Panc1 (cell line): ENCODE results near the gene FAM184B. TPM values are rescaled to one million over a fixed set of nuclear protein-coding genes. Genes with fewer than 3 reads are reported as not detected.

Experiments
- ATAC-seq: fragments of 200-7000 bp; cut with Tn5 transposase; 2 replicates; pipeline ENCODE4 v1.9.1; 2020; ENCODE audit warnings: mild to moderate bottlenecking, moderate library complexity
- BruUV-seq: library from RNA; stranded (reverse); fragments of 400-500 nt; replicated peaks from 2 replicates; lab custom pipeline; 2021; lab: Mats Ljungman, UMichigan
- CTCF ChIA-PET: fragments of 300-600 bp; sonication (Branson Sonifier 250); formaldehyde crosslinking; loops from one replicate; lab custom pipeline; 2022; ENCODE audit warnings: antibody characterized with exemption; lab: Charles Lee
- POLR2A ChIA-PET: fragments of 300-600 bp; sonication (Branson Sonifier 250); formaldehyde crosslinking; loops from one replicate; lab custom pipeline; 2022; ENCODE audit warnings: antibody characterized with exemption; lab: Charles Lee
- DNase-seq: peaks from one replicate; pipeline ENCODE4 v3.0.0-alpha.2; 2010; ENCODE audit warnings: low read depth, low spot score
- H3K27ac ChIP-seq: 2 replicates; pipeline ENCODE4 v1.5.1; 2011; ENCODE audit warnings: mild to moderate bottlenecking, low read length, inconsistent platforms
- H3K27me3 ChIP-seq: fragments of 200-500 bp; sonication (Bioruptor generic); 2 replicates; pipeline ENCODE4 v1.6.0; 2014; ENCODE audit warnings: low read length, inconsistent platforms; ENCODE audit not compliant: control insufficient read depth, insufficient read depth
- H3K36me3 ChIP-seq: fragments of 200-500 bp; sonication (Bioruptor generic); 2 replicates; pipeline ENCODE4 v1.5.1; 2014; ENCODE audit warnings: inconsistent platforms, mild to moderate bottlenecking, low read length, moderate library complexity; ENCODE audit not compliant: control insufficient read depth, insufficient read depth
- H3K4me1 ChIP-seq: 2 replicates; pipeline ENCODE4 v1.5.1; 2011; ENCODE audit warnings: inconsistent platforms, mild to moderate bottlenecking, low read length, moderate library complexity; ENCODE audit not compliant: control insufficient read depth, insufficient read depth
- H3K4me3 ChIP-seq, 2 experiments: 2 replicates each; pipeline ENCODE4 v1.5.1; 2011 to 2012; ENCODE audit warnings: low read depth in 2 of 2, low read length in 2 of 2, mild to moderate bottlenecking in 2 of 2, inconsistent platforms in 1 of 2, moderate library complexity in 1 of 2
- H3K9me3 ChIP-seq: fragments of 200-500 bp; sonication (Bioruptor generic); 2 replicates; pipeline ENCODE4 v1.5.1; 2014; ENCODE audit warnings: low read depth, mild to moderate bottlenecking, inconsistent platforms, low read length, moderate library complexity; ENCODE audit not compliant: control insufficient read depth, insufficient read depth
- CTCF ChIP-seq: fragments of 450-650 bp; IDR thresholded peaks from 2 replicates; pipeline ENCODE4 v1.5.1; 2017; ENCODE audit warnings: mild to moderate bottlenecking
- POLR2AphosphoS5 ChIP-seq: IDR thresholded peaks from 2 replicates; pipeline ENCODE4 v1.6.1; 2012; ENCODE audit warnings: mild to moderate bottlenecking, low read depth, low read length, moderate library complexity
- REST ChIP-seq, 2 experiments: IDR thresholded peaks; 2 replicates each; pipeline ENCODE4 v1.6.1; 2011 to 2012; ENCODE audit warnings: low read depth in 2 of 2, control low read depth in 1 of 2, low read length in 1 of 2, mild to moderate bottlenecking in 1 of 2, moderate library complexity in 1 of 2; ENCODE audit not compliant: insufficient read depth in 1 of 2
- SIN3A ChIP-seq: IDR thresholded peaks from 2 replicates; pipeline ENCODE4 v1.6.1; 2012; ENCODE audit warnings: low read depth, mild to moderate bottlenecking, low read length, moderate library complexity, borderline replicate concordance; ENCODE audit not compliant: insufficient read depth
- TCF7L2 ChIP-seq: IDR thresholded peaks from 2 replicates; pipeline ENCODE4 v1.6.1; 2011; ENCODE audit warnings: mild to moderate bottlenecking, low read depth, low read length, inconsistent platforms
- in situ Hi-C: cut with HindIII; loops from 2 replicates; pipeline ENCODE4 v1.10.0; 2016; ENCODE audit warnings: low sequenced_read_pairs, low pct_unique_long_range_greater_than_20kb
- intact Hi-C: fragments of 100-400 bp; cut with micrococcal nuclease; formaldehyde crosslinking; loops from one replicate; pipeline ENCODE4 v1.10.0; 2022; ENCODE audit not compliant: unreplicated experiment
- total RNA-seq: library from RNA; stranded (reverse); gene quantifications from one replicate; pipeline ENCODE4 v1.2.1, GENCODE V29; 2021; ENCODE audit not compliant: unreplicated experiment

The FAM184B gene
- total RNA-seq, 1 experiment from 2014 or later, result 0.03 TPM

- POLR2A ChIA-PET, result no interaction called here
- ATAC-seq (no peak), DNase-seq (no peak)
- CTCF ChIA-PET, result no interaction called here
- TF ChIP-seq TCF7L2, result no peak
- TF ChIP-seq SIN3A, result no peak
- no peak for TF ChIP-seq POLR2AphosphoS5
- TF ChIP-seq REST (IDR thresholded peaks at IDR 0.05; ENCODE audit: insufficient read depth in 1 of 2, low read depth in 2 of 2, low read length in 1 of 2), result no peak
- TF ChIP-seq CTCF, result no peak
- Histone ChIP-seq H3K36me3 (no peaks in the 10 kb centered on the region), H3K9me3 (no peaks in the 10 kb centered on the region), H3K27ac (no peak overlapping the region), H3K4me3 (no peak overlapping the region), H3K27me3 (no peaks in the 10 kb centered on the region), H3K4me1 (no peaks in the 10 kb centered on the region)
- intact Hi-C loops (no loop called here), in situ Hi-C loops (no loop called here)
- no TSS peak for BruUV-seq
Observed at GRCh38 chr4:17680559-17681280, 100.7 kb downstream of the FAM184B start.

GRCh38 chr4:17670423-17670822 lies 111.0 kb downstream of the FAM184B start:
- intact Hi-C loops, result no loop called here
- DNase-seq (no peak), ATAC-seq (no peak)
- Histone ChIP-seq H3K4me3 (no peak overlapping the region), H3K27ac (no peak overlapping the region), H3K36me3 (no peaks in the 10 kb centered on the region), H3K4me1 (no peaks in the 10 kb centered on the region), H3K27me3 (no peaks in the 10 kb centered on the region), H3K9me3 (no peaks in the 10 kb centered on the region)
- in situ Hi-C loops, result no loop called here
- TF ChIP-seq TCF7L2 (no peak), REST (IDR thresholded peaks at IDR 0.05; ENCODE audit: insufficient read depth in 1 of 2, low read depth in 2 of 2, low read length in 1 of 2) (no peak), SIN3A (no peak), CTCF (no peak), POLR2AphosphoS5 (no peak)
- ChIA-PET CTCF (no interaction called here), POLR2A (no interaction called here)
- no TSS peak for BruUV-seq
